HEK293T (cell line): ENCODE data around the gene PRICKLE1.

Experiments used
- BHLHE40 ChIP-seq: fragments of 450-650 bp; IDR thresholded peaks from 2 replicates; pipeline ENCODE4 v1.6.1; 2016; ENCODE audit warnings: mild to moderate bottlenecking, moderate library complexity, borderline replicate concordance
- FOXK2 ChIP-seq: fragments of 450-650 bp; IDR thresholded peaks from 2 replicates; pipeline ENCODE4 v1.6.1; 2016; ENCODE audit warnings: mild to moderate bottlenecking
- FOXM1 ChIP-seq: fragments of 450-650 bp; IDR thresholded peaks from 2 replicates; pipeline ENCODE4 v1.6.1; 2017; ENCODE audit warnings: mild to moderate bottlenecking, borderline replicate concordance
- L3MBTL2 ChIP-seq: fragments of 450-650 bp; conservative IDR thresholded peaks from 2 replicates; pipeline ENCODE4 v1.6.1; 2016; ENCODE audit warnings: mild to moderate bottlenecking
- LEF1 ChIP-seq: fragments of 450-650 bp; IDR thresholded peaks from 2 replicates; pipeline ENCODE4 v1.6.1; 2017; ENCODE audit warnings: mild to moderate bottlenecking, borderline replicate concordance
- NFRKB ChIP-seq: fragments of 450-650 bp; IDR thresholded peaks from 2 replicates; pipeline ENCODE4 v1.6.1; 2016; ENCODE audit warnings: mild to moderate bottlenecking, moderate library complexity
- SP1 ChIP-seq: fragments of 450-650 bp; IDR thresholded peaks from 2 replicates; pipeline ENCODE4 v1.6.1; 2017
- SUZ12 ChIP-seq: fragments of 450-650 bp; IDR thresholded peaks from 2 replicates; pipeline ENCODE4 v1.6.1; 2016; ENCODE audit warnings: mild to moderate bottlenecking
- TARDBP ChIP-seq: fragments of 450-650 bp; IDR thresholded peaks from 2 replicates; pipeline ENCODE4 v1.6.1; 2016
- ZNF384 ChIP-seq: fragments of 450-650 bp; IDR thresholded peaks from 2 replicates; pipeline ENCODE4 v1.6.1; 2016

DNA sequence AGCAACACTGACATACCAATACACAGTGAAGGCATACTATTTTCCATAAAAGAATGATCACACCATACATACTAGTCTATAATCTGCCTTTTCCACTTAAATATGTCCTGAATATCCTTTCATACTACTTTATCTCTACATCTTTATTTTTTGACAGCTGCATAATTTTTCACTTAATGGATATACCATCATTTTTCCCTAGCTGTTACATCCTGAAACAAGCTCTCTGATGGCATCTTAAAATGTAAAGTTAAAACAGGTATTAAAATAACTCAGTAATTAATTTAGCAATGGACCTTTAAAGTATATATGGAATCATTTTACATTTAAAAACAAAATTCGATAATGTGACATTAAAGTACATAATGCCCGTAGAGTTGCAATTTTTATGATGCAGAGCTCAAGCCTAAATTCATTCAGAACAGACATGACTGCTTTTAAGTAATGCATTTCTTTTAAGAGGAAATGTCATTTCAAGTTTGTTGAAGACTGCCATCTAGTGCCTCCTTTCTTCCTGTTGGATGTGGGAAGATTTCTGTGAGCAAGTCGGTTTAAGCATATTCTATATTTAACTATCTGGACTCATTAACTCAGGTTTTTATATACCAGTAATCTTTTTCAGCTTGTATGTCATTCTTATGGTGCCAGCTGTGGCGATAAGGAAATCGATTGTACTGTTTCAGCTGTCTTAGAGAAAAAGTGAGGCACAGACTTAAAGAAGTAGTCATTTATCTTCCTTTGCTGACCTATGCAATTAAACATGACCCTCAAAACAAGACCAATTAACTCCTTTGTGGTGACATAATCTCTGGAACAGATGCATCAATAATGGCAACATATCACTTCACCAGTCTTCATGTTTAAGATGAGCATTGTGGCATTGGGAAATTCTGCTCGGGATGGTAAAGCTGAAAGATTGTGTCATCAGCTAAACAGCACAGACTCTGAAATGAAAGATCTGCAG, 20.3 kb downstream of the PRICKLE1 start:
- TF ChIP-seq ZNF384 (no peak), SP1 (no peak), BHLHE40 (no peak), NFRKB (no peak), FOXM1 (no peak), SUZ12 (no peak), TARDBP (no peak), LEF1 (no peak), FOXK2 (no peak), L3MBTL2 (no peak)
